ENCODE data around the gene SPACA7. TPM values are rescaled to one million over a fixed set of nuclear protein-coding genes. Genes with fewer than 3 reads are reported as not detected.

SPACA7 gene
- total RNA-seq, 3 donors from 2014 or later: not detected

DNA sequence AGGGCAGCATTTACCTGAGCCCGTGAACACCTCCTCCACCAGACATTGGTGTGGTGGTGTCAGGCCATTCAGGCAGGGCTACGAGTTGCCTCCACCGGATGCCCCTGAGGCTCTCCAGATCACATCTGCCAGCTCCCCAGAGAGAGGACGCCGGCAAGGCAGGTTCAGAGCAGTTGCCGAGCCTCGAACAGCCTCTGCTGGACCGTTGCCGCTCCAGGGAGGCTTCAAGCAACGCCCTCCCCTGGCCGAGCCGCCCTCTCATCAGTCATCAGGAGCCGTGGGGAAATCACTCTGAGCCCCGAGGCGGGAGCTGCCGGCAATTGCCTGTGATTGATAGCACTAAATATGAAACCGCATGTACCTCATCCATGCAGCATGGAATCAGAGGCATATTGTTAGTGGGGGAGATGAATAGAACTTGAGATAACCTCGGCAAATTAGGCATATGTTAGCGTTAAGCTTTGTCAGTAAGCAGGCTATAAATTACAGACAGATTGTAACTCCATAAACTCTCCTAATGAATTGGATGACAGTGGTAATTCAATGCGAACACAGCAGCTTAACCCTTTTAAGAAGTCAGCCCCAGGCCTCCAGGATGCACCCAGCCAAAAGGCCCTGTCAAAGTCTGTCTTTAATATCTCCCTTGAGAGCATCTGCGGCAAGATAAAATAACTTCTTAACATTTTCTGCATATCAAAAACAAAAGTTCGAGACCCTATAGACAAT lies 29.8 kb upstream of the SPACA7 start:
- no peaks in the 10 kb centered on the region for H3K4me1 ChIP-seq (ENCODE audit: low read depth)
- ATAC-seq (no peak), DNase-seq (no peak)
- intact Hi-C loops (cut with DNase I, micrococcal nuclease): no loop called here
- TF ChIP-seq, protein P1, sequence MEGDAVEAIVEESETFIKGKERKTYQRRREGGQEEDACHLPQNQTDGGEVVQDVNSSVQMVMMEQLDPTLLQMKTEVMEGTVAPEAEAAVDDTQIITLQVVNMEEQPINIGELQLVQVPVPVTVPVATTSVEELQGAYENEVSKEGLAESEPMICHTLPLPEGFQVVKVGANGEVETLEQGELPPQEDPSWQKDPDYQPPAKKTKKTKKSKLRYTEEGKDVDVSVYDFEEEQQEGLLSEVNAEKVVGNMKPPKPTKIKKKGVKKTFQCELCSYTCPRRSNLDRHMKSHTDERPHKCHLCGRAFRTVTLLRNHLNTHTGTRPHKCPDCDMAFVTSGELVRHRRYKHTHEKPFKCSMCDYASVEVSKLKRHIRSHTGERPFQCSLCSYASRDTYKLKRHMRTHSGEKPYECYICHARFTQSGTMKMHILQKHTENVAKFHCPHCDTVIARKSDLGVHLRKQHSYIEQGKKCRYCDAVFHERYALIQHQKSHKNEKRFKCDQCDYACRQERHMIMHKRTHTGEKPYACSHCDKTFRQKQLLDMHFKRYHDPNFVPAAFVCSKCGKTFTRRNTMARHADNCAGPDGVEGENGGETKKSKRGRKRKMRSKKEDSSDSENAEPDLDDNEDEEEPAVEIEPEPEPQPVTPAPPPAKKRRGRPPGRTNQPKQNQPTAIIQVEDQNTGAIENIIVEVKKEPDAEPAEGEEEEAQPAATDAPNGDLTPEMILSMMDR (IDR thresholded peaks at IDR 0.05): no peak
- no peak overlapping the region for H3K4me3 ChIP-seq
- no peaks in the 10 kb centered on the region for H3K36me3 ChIP-seq (ENCODE audit: low read depth)
- H3K9me3 ChIP-seq: no peaks in the 10 kb centered on the region

DNA sequence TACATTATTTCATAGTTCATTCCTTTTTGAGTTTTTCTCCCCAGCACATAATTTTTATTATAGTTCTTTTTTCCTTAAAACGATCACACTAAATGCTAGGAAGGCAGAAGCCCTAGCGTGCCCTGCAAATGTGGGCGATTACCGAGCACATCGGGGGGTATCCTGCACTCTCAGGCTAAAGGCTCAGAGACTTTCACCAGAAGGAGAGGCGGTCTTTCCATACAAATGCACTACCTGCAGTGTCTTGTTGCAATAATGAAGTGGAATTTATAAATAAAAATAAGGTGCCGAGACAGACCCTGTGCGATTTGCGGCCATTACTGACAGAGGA lies 29.3 kb upstream of the SPACA7 start:
- H3K36me3 ChIP-seq (ENCODE audit: low read depth): no peaks in the 10 kb centered on the region
- TF ChIP-seq, protein P1 (IDR thresholded peaks at IDR 0.05): no peak
- ATAC-seq (no peak), DNase-seq (no peak)
- intact Hi-C loops (cut with DNase I, micrococcal nuclease): no loop called here
- no peaks in the 10 kb centered on the region for H3K9me3 ChIP-seq
- no peak overlapping the region for H3K4me3 ChIP-seq
- no peaks in the 10 kb centered on the region for H3K4me1 ChIP-seq (ENCODE audit: low read depth)

DNA sequence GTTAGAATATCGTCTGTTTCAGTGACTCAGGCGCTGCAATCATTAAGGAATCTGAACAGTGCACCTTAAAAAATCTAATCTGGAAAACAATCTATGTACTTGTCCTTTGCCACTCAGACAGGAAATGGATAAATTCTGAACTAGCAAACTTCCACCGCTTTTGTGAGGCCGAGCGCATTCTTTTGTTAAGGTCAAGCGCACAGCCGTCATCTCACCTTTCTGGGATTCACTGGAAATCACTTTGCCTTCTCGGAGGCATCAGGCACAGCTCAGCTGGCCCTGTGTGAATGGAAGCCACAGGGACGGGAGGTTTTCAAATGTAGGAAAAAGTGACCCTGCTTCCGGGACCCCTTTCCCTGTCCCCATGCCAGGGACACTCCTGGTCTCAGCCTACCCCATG lies 28.2 kb upstream of the SPACA7 start:
- no peaks in the 10 kb centered on the region for H3K36me3 ChIP-seq (ENCODE audit: low read depth)
- H3K4me3 ChIP-seq: no peak overlapping the region
- H3K9me3 ChIP-seq: no peaks in the 10 kb centered on the region
- TF ChIP-seq, protein P1 (IDR thresholded peaks at IDR 0.05): no peak
- intact Hi-C loops (cut with DNase I, micrococcal nuclease): no loop called here
- H3K4me1 ChIP-seq (ENCODE audit: low read depth): no peaks in the 10 kb centered on the region
- DNase-seq (no peak), ATAC-seq (no peak)

DNA sequence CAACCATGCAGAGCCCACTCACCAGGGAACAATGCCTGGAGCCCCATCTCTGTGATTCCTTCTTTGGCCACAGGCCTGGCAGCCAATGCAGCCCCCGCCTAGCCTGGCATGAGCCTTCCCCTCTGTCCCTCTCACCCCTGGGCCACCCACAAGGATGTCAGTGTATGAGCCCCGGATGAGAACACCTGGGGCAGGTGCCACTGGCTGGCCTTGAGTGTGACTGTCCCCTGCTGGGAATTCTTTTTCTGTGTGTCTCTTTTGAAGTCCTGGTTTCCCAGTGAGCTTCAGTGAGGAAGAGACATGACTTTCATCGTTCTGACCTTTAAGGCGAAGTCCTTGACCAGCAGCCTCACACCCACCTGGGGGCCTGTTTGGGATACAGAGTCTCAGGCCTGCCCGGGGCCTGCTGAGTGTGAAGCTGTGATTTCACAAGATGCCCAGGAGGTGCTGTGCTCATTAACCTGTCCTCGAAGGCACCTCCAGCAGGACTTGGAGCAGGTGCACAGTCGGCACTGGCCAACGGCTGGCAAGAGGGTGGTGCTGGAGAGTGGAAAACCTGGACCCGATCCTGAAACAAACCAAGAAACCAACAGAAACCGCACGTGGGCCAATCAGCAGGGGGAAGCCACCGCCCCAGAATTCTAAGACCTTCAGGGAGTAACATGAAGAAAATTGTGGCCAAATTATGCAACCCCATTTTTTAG lies 27.4 kb upstream of the SPACA7 start:
- no peaks in the 10 kb centered on the region for H3K36me3 ChIP-seq (ENCODE audit: low read depth)
- intact Hi-C loops (cut with DNase I, micrococcal nuclease): no loop called here
- TF ChIP-seq, protein P1 (IDR thresholded peaks at IDR 0.05): no peak
- no peak overlapping the region for H3K4me3 ChIP-seq
- H3K9me3 ChIP-seq: no peaks in the 10 kb centered on the region
- no peak for ATAC-seq
- no peak for DNase-seq
- H3K4me1 ChIP-seq (ENCODE audit: low read depth): no peaks in the 10 kb centered on the region

DNA sequence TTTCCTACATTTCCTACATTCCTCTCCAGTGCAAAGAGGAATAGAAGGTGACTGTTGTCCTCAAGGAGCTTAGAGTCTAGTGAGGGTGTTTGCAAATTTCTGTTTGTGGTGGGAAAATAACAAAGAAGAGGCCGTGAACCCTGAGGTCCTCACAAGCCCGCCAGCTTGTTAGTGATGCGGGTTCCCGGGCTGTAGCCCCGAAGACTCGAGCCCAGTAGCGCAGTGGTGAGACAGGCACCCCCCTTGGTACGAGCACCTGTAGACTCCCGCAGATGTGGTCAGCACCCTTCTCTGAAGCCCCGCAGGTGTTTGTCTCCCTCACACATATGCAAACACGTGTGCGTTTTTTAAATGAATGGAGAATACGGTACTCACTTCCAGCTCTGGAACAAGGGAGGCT lies 26.5 kb upstream of the SPACA7 start:
- ATAC-seq (no peak), DNase-seq (no peak)

More for the DNA sequence above, 26.5 kb upstream of the SPACA7 start:
- TF ChIP-seq, protein P1 (IDR thresholded peaks at IDR 0.05): no peak
- Histone ChIP-seq H3K4me1 (ENCODE audit: low read depth) (no peaks in the 10 kb centered on the region), H3K36me3 (ENCODE audit: low read depth) (no peaks in the 10 kb centered on the region), H3K4me3 (no peak overlapping the region), H3K9me3 (no peaks in the 10 kb centered on the region)
- intact Hi-C loops (cut with DNase I, micrococcal nuclease): no loop called here

Measured in mucosa of descending colon (tissue), 3 donors.